GM12873 (cell line): ENCODE data around the gene DSC3.

Experiments used
- TF ChIP-seq, protein P1 (sequence below): IDR thresholded peaks from 2 replicates; pipeline ENCODE4 v1.5.1; 2012; ENCODE audit warnings: low read depth, mild to moderate bottlenecking, moderate library complexity, low read length, control low read depth; ENCODE audit not compliant: insufficient read depth; ENCODE audit errors: missing control alignments

The DSC3 gene

GRCh38 chr18:30940952-30941539 is 101.5 kb downstream of the DSC3 start:
- TF ChIP-seq, protein P1, sequence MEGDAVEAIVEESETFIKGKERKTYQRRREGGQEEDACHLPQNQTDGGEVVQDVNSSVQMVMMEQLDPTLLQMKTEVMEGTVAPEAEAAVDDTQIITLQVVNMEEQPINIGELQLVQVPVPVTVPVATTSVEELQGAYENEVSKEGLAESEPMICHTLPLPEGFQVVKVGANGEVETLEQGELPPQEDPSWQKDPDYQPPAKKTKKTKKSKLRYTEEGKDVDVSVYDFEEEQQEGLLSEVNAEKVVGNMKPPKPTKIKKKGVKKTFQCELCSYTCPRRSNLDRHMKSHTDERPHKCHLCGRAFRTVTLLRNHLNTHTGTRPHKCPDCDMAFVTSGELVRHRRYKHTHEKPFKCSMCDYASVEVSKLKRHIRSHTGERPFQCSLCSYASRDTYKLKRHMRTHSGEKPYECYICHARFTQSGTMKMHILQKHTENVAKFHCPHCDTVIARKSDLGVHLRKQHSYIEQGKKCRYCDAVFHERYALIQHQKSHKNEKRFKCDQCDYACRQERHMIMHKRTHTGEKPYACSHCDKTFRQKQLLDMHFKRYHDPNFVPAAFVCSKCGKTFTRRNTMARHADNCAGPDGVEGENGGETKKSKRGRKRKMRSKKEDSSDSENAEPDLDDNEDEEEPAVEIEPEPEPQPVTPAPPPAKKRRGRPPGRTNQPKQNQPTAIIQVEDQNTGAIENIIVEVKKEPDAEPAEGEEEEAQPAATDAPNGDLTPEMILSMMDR = no peak
